CD4-positive, alpha-beta memory T cell (primary cell): ENCODE data around the gene PIGQ. TPM values are rescaled to one million over a fixed set of nuclear protein-coding genes. Genes with fewer than 3 reads are reported as not detected.
A peak's percentile ranks its signal among the peaks of the same experiment; 100 is the strongest.
"Not testable (repeated sequence)": the region's sequence is repeated elsewhere in the genome, so short reads cannot be mapped to it uniquely, and the experiment has no call there.

Source experiments
- CTCF ChIA-PET: fragments of 350-600 bp; sonication (Branson Sonifier 250); formaldehyde crosslinking; loops from one replicate; lab custom pipeline; 2021; ENCODE audit warnings: inconsistent platforms; ENCODE audit not compliant: partially characterized antibody; lab: Charles Lee
- POLR2A ChIA-PET: fragments of 350-600 bp; sonication (Branson Sonifier 250); formaldehyde crosslinking; loops from one replicate; lab custom pipeline; 2021; ENCODE audit not compliant: partially characterized antibody; lab: Charles Lee
- DNase-seq, 5 donors: peaks; one replicate each; pipeline versions ENCODE4 v3.0.0 to v3.0.0-alpha.2; 2020 to 2022; ENCODE audit warnings: mixed read lengths in 1 of 5
- H3K27ac ChIP-seq: one replicate; pipeline ENCODE4 v1.7.0; 2013; ENCODE audit warnings: low read depth, low read length
- H3K27me3 ChIP-seq: 2 replicates; pipeline ENCODE4 v1.7.0; 2013; ENCODE audit warnings: mild to moderate bottlenecking, low read length, moderate library complexity; ENCODE audit not compliant: insufficient read depth
- H3K36me3 ChIP-seq: 2 replicates; pipeline ENCODE4 v1.7.0; 2013; ENCODE audit warnings: mild to moderate bottlenecking, low read length, moderate library complexity; ENCODE audit not compliant: insufficient read depth
- H3K4me1 ChIP-seq: 2 replicates; pipeline ENCODE4 v1.7.0; 2013; ENCODE audit warnings: mild to moderate bottlenecking, low read length, moderate library complexity; ENCODE audit not compliant: insufficient read depth
- H3K4me3 ChIP-seq, 2 donors: one replicate each; pipeline ENCODE4 v1.7.0; 2013; ENCODE audit warnings: low read length in 2 of 2, mild to moderate bottlenecking in 1 of 2
- H3K9me3 ChIP-seq, 2 donors: one replicate each; pipeline ENCODE4 v1.7.0; 2013; ENCODE audit warnings: low read length in 2 of 2, control low read depth in 1 of 2; ENCODE audit not compliant: control insufficient read depth in 1 of 2
- H3K27ac Mint-ChIP-seq, 7 donors: one replicate each; pipeline ENCODE4 v1.8.0; 2020 to 2021; ENCODE audit warnings: mixed read lengths in 7 of 7, mild to moderate bottlenecking in 6 of 7, inconsistent platforms in 3 of 7, moderate library complexity in 3 of 7
- H3K27me3 Mint-ChIP-seq, 2 donors: one replicate each; pipeline ENCODE4 v1.8.0; 2020 to 2021; ENCODE audit warnings: mixed read lengths in 2 of 2
- H3K36me3 Mint-ChIP-seq, 2 donors: one replicate each; pipeline ENCODE4 v1.8.0; 2020 to 2021; ENCODE audit warnings: mixed read lengths in 2 of 2, inconsistent platforms in 1 of 2, mild to moderate bottlenecking in 1 of 2
- H3K4me1 Mint-ChIP-seq, 4 donors: one replicate each; pipeline ENCODE4 v1.8.0; 2020 to 2021; ENCODE audit warnings: mixed read lengths in 4 of 4, mild to moderate bottlenecking in 1 of 4
- H3K4me3 Mint-ChIP-seq, 8 donors: one replicate each; pipeline ENCODE4 v1.8.0; 2020 to 2021; ENCODE audit warnings: mixed read lengths in 8 of 8, mild to moderate bottlenecking in 7 of 8, moderate library complexity in 6 of 8, inconsistent platforms in 3 of 8
- H3K9me3 Mint-ChIP-seq, 8 donors: one replicate each; pipeline ENCODE4 v1.8.0; 2020 to 2021; ENCODE audit warnings: mixed read lengths in 8 of 8, mild to moderate bottlenecking in 5 of 8, inconsistent platforms in 3 of 8, moderate library complexity in 1 of 8
- intact Hi-C: fragments of 100-400 bp; cut with micrococcal nuclease; formaldehyde crosslinking; loops from one replicate; pipeline ENCODE4 v1.15.1; 2023
- polyA plus RNA-seq, 2 donors: library from polyadenylated mRNA; unstranded; fragments of 300-500 nt; fragmentation: Illumina TruSeq; gene quantifications; one replicate each; pipeline ENCODE4 v1.2.3, GENCODE V29; 2021
- total RNA-seq, 2 experiments: library from RNA; stranded (reverse); gene quantifications; one replicate each; pipeline ENCODE4 v1.2.3, GENCODE V29; 2021

Gene PIGQ
- total and polyA plus RNA-seq, 4 experiments from 2014 or later = 7.2 to 63.3 (median 37.0) TPM

DNA sequence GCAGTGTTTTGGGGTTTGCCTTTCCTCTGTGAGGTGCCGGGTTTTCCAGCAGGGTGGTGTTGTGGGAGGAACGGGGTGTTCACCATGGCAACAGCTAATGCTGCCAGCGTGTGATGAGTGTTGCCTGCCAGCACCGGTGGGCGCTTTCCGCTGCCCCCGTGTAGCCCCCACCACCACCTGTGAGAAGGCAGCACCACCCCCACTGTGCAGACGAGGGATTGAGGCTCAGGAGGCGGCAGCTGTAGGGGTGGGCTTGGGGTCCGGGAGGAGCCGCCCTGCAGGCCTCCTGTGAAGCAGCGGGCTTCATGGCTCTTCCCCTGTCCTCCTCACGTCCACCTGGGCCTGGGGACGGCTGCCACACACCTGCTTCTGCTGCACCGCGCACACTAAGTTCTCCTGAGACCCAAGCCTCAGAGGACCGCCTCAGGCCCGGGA is 25.3 kb downstream of the PIGQ start:
- ChIA-PET POLR2A (interaction anchor here (1.5 kb wide), 1 partner anchor 42 kb away, joined by 4 read pairs; the partner anchor contains the start of gene METTL26), CTCF (interaction anchor here (1.6 kb wide), 1 partner anchor 14 kb away, joined by 4 read pairs; no protein-coding TSS in a partner anchor)
- no peak for DNase-seq
- peaks cover 7% of the 10 kb centered on the region for H3K36me3 ChIP-seq
- H3K4me1 Mint-ChIP-seq = peaks cover 20 to 45% (median 21%) of the 10 kb centered on the region in 4 donors
- H3K27me3 Mint-ChIP-seq = no peaks in the 10 kb centered on the region
- intact Hi-C loops = no loop called here
- H3K4me3 Mint-ChIP-seq = no peak overlapping the region
- no peak overlapping the region for H3K27ac ChIP-seq
- H3K9me3 ChIP-seq = no peaks in the 10 kb centered on the region
- H3K36me3 Mint-ChIP-seq = peaks cover 3 to 15% of the 10 kb centered on the region in 2 donors
- peaks cover 0 to 2% (median 0%) of the 10 kb centered on the region in 8 donors for H3K9me3 Mint-ChIP-seq
- H3K27ac Mint-ChIP-seq = no peak overlapping the region
- peaks cover 15% of the 10 kb centered on the region for H3K4me1 ChIP-seq
- no peaks in the 10 kb centered on the region for H3K27me3 ChIP-seq
- H3K4me3 ChIP-seq = no peak overlapping the region

DNA sequence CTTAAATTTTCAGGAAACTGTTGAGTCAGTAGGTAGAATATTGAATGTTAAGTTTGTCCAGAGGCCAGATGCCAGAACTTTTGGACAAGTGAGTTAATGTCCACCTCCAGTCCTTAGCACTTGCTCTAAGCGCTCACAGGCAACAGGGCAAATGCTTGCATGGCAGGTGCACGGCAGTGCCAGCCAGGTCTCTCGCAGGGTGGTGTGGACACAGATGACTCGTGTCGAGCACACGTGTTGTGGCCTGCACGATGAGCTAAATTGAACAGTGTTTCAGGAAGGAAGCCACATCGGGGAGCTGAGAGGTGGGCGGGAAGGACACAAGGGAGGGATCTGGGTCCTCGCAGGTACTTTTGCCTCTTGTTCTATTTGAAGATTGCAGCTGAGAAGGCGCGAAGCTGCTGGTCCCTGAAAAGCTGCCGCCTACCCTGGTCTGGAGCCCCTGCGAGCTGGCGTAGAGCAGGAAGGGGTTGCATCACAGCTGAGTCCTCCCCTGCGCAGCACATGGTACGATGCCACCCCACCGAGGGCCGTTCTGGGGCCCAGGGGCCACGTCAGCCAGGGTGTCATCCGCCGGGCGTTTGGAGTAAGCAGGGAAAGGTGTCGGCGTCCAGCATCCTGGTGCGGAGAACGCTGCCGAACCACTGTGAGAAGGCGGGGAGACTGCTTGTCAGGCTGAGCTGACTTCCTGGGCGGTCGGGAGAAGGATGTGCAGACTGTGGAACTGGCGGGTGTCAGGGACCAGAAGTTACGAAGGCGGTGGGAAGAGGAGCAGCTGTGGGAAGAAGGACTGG is 26.4 kb downstream of the PIGQ start:
- CTCF ChIA-PET = interaction anchor here (1.6 kb wide), 1 partner anchor 13 kb away, joined by 4 read pairs; no protein-coding TSS in a partner anchor
- peak overlapping the region in 2 of 7 donors; percentile 37 to 57 for H3K27ac Mint-ChIP-seq
- POLR2A ChIA-PET = no interaction called here

DNA sequence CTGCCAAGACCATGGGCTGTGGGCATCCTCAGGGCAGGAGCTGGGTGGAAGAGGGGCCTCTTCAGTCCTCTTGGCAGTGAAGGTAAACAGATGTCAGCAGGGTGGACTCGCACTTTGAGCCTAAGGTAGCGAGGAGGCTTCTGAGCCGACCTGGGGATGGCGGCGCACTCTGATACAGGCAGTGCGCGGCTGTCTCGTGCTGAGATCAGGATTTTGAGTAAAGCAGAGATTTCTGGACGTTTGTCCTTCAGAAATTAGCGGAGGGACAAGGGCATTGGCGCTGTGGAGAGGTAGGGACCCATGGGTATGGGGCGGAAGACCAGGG is 26.9 kb downstream of the PIGQ start:
- H3K4me1 ChIP-seq = peaks cover 5% of the 10 kb centered on the region
- H3K9me3 Mint-ChIP-seq = peaks cover 0 to 2% (median 0%) of the 10 kb centered on the region in 8 donors
- peaks cover 14 to 36% (median 14%) of the 10 kb centered on the region in 4 donors for H3K4me1 Mint-ChIP-seq
- H3K27me3 ChIP-seq = no peaks in the 10 kb centered on the region
- POLR2A ChIA-PET = no interaction called here
- H3K27me3 Mint-ChIP-seq = no peaks in the 10 kb centered on the region
- H3K4me3 ChIP-seq = no peak overlapping the region
- H3K36me3 Mint-ChIP-seq = peaks cover 3 to 11% of the 10 kb centered on the region in 2 donors
- H3K27ac Mint-ChIP-seq = peak overlapping the region in 2 of 7 donors; percentile 60 to 68
- no peaks in the 10 kb centered on the region for H3K9me3 ChIP-seq
- DNase-seq = no peak
- H3K27ac ChIP-seq = no peak overlapping the region
- CTCF ChIA-PET = interaction anchor here (1.6 kb wide), 1 partner anchor 13 kb away, joined by 4 read pairs; no protein-coding TSS in a partner anchor
- intact Hi-C loops = no loop called here
- no peak overlapping the region for H3K4me3 Mint-ChIP-seq
- peaks cover 7% of the 10 kb centered on the region for H3K36me3 ChIP-seq

More for the DNA sequence above, 26.4 kb downstream of the PIGQ start:
- peaks cover 0 to 2% (median 0%) of the 10 kb centered on the region in 8 donors for H3K9me3 Mint-ChIP-seq
- DNase-seq = no peak
- no peak overlapping the region for H3K4me3 Mint-ChIP-seq
- Histone ChIP-seq H3K27ac (no peak overlapping the region), H3K4me1 (peaks cover 7% of the 10 kb centered on the region), H3K36me3 (peaks cover 7% of the 10 kb centered on the region), H3K9me3 (no peaks in the 10 kb centered on the region), H3K27me3 (no peaks in the 10 kb centered on the region), H3K4me3 (no peak overlapping the region)
- H3K27me3 Mint-ChIP-seq = no peaks in the 10 kb centered on the region
- peaks cover 3 to 11% of the 10 kb centered on the region in 2 donors for H3K36me3 Mint-ChIP-seq
- intact Hi-C loops = no loop called here
- peaks cover 15 to 39% (median 16%) of the 10 kb centered on the region in 4 donors for H3K4me1 Mint-ChIP-seq

DNA sequence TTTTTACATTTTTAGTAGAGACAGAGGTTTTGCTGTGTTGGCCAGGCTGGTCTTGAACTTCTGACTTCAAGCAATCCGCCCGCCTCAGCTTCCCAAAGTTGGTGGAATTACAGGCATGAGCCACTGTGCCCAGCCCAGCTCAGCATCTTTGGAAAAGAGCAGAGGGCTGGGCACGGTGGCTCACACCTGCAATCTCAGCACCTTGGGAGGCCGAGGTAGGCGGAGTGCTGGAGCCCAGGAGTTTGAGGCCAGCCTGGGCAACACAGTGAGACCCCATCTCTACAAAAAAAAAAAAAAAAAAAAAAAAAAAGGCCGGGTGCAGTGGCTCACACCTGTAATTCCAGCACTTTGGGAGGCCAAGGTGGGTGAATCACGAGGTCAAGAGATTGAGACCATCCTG is 27.9 kb downstream of the PIGQ start:
- H3K9me3 Mint-ChIP-seq, H3K4me3 Mint-ChIP-seq, H3K36me3 ChIP-seq, H3K36me3 Mint-ChIP-seq, H3K9me3 ChIP-seq, H3K4me3 ChIP-seq, H3K27ac Mint-ChIP-seq, DNase-seq, H3K27me3 ChIP-seq, intact Hi-C loops, POLR2A ChIA-PET, H3K4me1 ChIP-seq, H3K27me3 Mint-ChIP-seq, H3K27ac ChIP-seq, CTCF ChIA-PET: not testable (repeated sequence)
- H3K4me1 Mint-ChIP-seq = peaks cover 11 to 29% (median 13%) of the 10 kb centered on the region in 4 donors

DNA sequence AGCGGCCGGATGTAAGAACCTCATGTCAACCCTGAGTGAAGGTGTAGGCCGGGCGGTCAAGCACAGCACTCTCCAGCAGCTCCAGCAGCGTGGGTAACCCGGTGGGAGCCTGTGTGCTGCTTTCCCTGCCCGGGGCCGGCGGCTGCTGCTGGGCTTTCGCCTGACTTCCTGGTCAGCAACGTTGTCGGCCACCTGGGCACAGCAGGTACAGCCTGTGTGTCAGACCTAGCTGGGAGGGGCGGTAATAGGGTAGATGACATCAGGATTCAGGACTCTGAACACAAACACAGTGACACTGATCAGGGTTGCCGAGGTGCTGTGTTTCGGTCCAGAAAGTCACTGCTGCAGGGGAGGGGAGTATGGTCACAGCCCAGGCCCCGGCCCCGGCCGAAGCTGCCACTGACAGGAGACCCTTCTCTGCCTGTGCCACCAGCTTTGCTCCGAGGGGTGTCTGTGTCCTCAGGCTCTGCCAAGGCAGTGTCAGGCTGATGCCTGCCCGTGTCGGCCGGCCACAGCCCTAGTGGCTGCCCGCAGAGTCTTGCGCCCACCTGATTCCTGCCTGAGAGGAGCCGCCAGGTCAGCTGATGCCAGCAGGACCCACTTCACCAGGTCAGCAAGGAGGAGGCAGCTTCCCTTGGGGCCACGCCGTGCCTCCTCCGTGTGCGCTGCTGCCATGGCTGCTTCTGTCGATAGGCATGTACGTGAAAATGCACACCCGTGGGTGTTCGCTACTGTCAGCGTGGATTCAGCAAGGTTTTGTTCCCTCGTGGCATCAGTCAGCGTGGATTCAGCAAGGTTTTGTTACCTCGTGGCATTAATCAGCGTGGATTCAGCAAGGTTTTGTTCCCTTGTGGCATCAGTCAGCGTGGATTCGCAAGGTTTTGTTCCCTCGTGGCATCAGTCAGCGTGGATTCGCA is 29.3 kb downstream of the PIGQ start:
- CTCF ChIA-PET = no interaction called here
- H3K4me1 ChIP-seq = no peaks in the 10 kb centered on the region
- H3K27ac ChIP-seq = no peak overlapping the region
- H3K36me3 ChIP-seq = peaks cover 7% of the 10 kb centered on the region
- H3K4me3 ChIP-seq = no peak overlapping the region
- peaks cover 0 to 2% (median 0%) of the 10 kb centered on the region in 8 donors for H3K9me3 Mint-ChIP-seq
- no peak overlapping the region for H3K27ac Mint-ChIP-seq
- intact Hi-C loops = no loop called here
- H3K4me3 Mint-ChIP-seq = no peak overlapping the region
- POLR2A ChIA-PET = interaction anchor here (0.9 kb wide), 1 partner anchor 10 kb away, joined by 3 read pairs; no protein-coding TSS in a partner anchor
- DNase-seq = no peak
- no peaks in the 10 kb centered on the region for H3K9me3 ChIP-seq
- no peaks in the 10 kb centered on the region for H3K27me3 Mint-ChIP-seq
- no peaks in the 10 kb centered on the region for H3K27me3 ChIP-seq
- peaks cover 5 to 25% (median 11%) of the 10 kb centered on the region in 4 donors for H3K4me1 Mint-ChIP-seq
- H3K36me3 Mint-ChIP-seq = peaks cover 3 to 10% of the 10 kb centered on the region in 2 donors

DNA sequence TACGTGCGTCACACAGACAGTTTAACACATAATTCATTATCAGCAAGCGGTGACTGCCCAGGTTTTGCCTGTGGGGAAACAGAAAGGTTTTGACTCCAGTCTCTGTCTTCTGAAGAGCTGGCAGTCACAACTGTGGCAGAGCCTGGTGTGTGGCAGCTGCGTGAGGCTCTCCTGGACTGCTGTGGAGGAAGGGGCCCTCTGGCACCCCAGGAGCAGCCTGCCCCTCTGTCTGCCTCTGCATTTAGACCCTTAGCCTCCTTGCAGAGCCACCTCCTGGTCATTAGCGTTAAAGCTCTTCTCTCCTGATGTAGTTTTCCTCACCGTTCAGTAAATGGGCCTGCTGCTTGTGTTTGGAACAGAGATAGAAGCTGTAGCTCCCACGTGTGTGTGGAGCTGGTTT is 31.0 kb downstream of the PIGQ start:
- ChIA-PET POLR2A (no interaction called here), CTCF (no interaction called here)
- Histone ChIP-seq H3K27me3 (no peaks in the 10 kb centered on the region), H3K9me3 (no peaks in the 10 kb centered on the region), H3K36me3 (peaks cover 7% of the 10 kb centered on the region), H3K4me1 (no peaks in the 10 kb centered on the region), H3K27ac (no peak overlapping the region), H3K4me3 (no peak overlapping the region)
- Mint-ChIP-seq H3K4me1 (peaks cover 4 to 14% (median 10%) of the 10 kb centered on the region in 4 donors), H3K27me3 (no peaks in the 10 kb centered on the region), H3K27ac (no peak overlapping the region), H3K9me3 (peaks cover 0 to 2% (median 0%) of the 10 kb centered on the region in 8 donors), H3K36me3 (peaks cover 7 to 9% of the 10 kb centered on the region in 2 donors), H3K4me3 (no peak overlapping the region)
- intact Hi-C loops = no loop called here
- no peak for DNase-seq

DNA sequence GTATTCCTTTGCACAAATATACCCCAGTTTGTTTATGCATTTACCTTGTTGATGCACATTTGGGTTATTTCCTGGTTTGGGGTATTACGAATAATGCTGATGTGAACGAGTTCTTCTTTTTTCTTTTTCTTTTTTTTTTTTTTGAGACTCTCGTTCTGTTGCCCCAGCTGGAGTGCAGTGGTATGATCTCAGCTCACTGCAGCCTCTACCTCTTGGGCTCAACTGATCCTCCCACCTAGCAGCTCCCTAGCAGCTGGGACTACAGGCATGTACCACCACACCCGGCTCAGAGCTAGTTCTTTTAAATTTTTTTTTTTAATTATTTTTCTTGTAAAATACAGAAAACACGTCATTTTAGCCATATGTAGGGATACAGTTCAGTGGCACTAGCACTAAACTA is 34.2 kb downstream of the PIGQ start:
- Histone ChIP-seq H3K9me3 (no peaks in the 10 kb centered on the region), H3K36me3 (peaks cover 3% of the 10 kb centered on the region), H3K4me3 (no peak overlapping the region), H3K27ac (no peak overlapping the region), H3K27me3 (no peaks in the 10 kb centered on the region), H3K4me1 (no peaks in the 10 kb centered on the region)
- intact Hi-C loops = no loop called here
- Mint-ChIP-seq H3K27ac (no peak overlapping the region), H3K4me3 (no peak overlapping the region), H3K27me3 (no peaks in the 10 kb centered on the region), H3K4me1 (peaks cover 0 to 14% (median 6%) of the 10 kb centered on the region in 4 donors), H3K36me3 (peaks cover 0 to 4% of the 10 kb centered on the region in 2 donors), H3K9me3 (no peaks in the 10 kb centered on the region)
- CTCF ChIA-PET = no interaction called here
- POLR2A ChIA-PET = no interaction called here
- no peak for DNase-seq
